Caco-2 (cell line): ENCODE measurements around the gene NFE2L2. TPM values are rescaled to one million over a fixed set of nuclear protein-coding genes. Genes with fewer than 3 reads are reported as not detected.

Experiments
- BruUV-seq: library from RNA; stranded (reverse); fragments of 400-500 nt; replicated peaks from 2 replicates; lab custom pipeline; 2021; lab: Mats Ljungman, UMichigan
- CTCF ChIA-PET: fragments of 300-600 bp; sonication (Branson Sonifier 250); formaldehyde crosslinking; loops from one replicate; lab custom pipeline; 2022; ENCODE audit warnings: antibody characterized with exemption; lab: Charles Lee
- POLR2A ChIA-PET: fragments of 300-600 bp; sonication (Branson Sonifier 250); formaldehyde crosslinking; loops from one replicate; lab custom pipeline; 2022; ENCODE audit warnings: antibody characterized with exemption; lab: Charles Lee
- DNase-seq, 2 experiments: peaks; one replicate each; pipeline versions ENCODE4 v3.0.0 to v3.0.0-alpha.2; 2020 to 2022
- H3K27me3 ChIP-seq: replicated peaks from 2 replicates; pipeline ENCODE4 v1.6.0; 2011; ENCODE audit warnings: low read length; ENCODE audit not compliant: control insufficient read depth, insufficient read depth
- H3K36me3 ChIP-seq: 2 replicates; pipeline ENCODE4 v1.5.1; 2011; ENCODE audit warnings: low read length; ENCODE audit not compliant: control insufficient read depth, insufficient read depth
- H3K4me1 ChIP-seq: fragments of 250-450 bp; sonication (Bioruptor Pico); 2 replicates; pipeline ENCODE4 v1.5.1; 2020; ENCODE audit warnings: mild to moderate bottlenecking
- H3K4me3 ChIP-seq: 2 replicates; pipeline ENCODE4 v1.5.1; 2011; ENCODE audit warnings: low read depth, mild to moderate bottlenecking, control low read depth, low read length
- H3K9me3 ChIP-seq: fragments of 250-450 bp; sonication (Bioruptor Pico); 2 replicates; pipeline ENCODE4 v1.5.1; 2020; ENCODE audit warnings: mild to moderate bottlenecking, moderate library complexity
- H3K27ac Mint-ChIP-seq: one replicate; pipeline ENCODE4 v1.8.0; 2022; ENCODE audit warnings: mixed read lengths; ENCODE audit not compliant: unreplicated experiment
- H3K27me3 Mint-ChIP-seq: one replicate; pipeline ENCODE4 v1.8.0; 2022; ENCODE audit warnings: mixed read lengths; ENCODE audit not compliant: insufficient read depth, unreplicated experiment
- H3K36me3 Mint-ChIP-seq: one replicate; pipeline ENCODE4 v1.8.0; 2022; ENCODE audit warnings: mild to moderate bottlenecking, mixed read lengths; ENCODE audit not compliant: insufficient read depth, unreplicated experiment
- H3K4me1 Mint-ChIP-seq: one replicate; pipeline ENCODE4 v1.8.0; 2022; ENCODE audit warnings: low read depth, mixed read lengths; ENCODE audit not compliant: unreplicated experiment
- H3K4me3 Mint-ChIP-seq: one replicate; pipeline ENCODE4 v1.8.0; 2022; ENCODE audit warnings: mild to moderate bottlenecking, moderate library complexity, mixed read lengths; ENCODE audit not compliant: unreplicated experiment
- H3K9me3 Mint-ChIP-seq: one replicate; pipeline ENCODE4 v1.8.0; 2022; ENCODE audit warnings: mixed read lengths; ENCODE audit not compliant: unreplicated experiment
- CTCF ChIP-seq, 2 experiments: fragments of 200-600 bp in 1 of 2; IDR thresholded peaks; 1 replicate in 1 of 2; 2 replicates in 1 of 2; pipeline versions ENCODE4 v1.5.1 to v1.8.0; 2011 to 2022; ENCODE audit warnings: antibody characterized with exemption in 1 of 2, control low read depth in 1 of 2, inconsistent platforms in 1 of 2, low read depth in 1 of 2, low read length in 1 of 2, mild to moderate bottlenecking in 1 of 2, moderate library complexity in 1 of 2; ENCODE audit not compliant: insufficient read depth in 1 of 2, severe bottlenecking in 1 of 2, unreplicated experiment in 1 of 2
- intact Hi-C: fragments of 100-400 bp; cut with micrococcal nuclease; formaldehyde crosslinking; loops from one replicate; pipeline ENCODE4 v1.10.0; 2022; ENCODE audit not compliant: unreplicated experiment
- total RNA-seq: library from RNA; stranded (reverse); gene quantifications from 2 replicates; pipeline ENCODE4 v1.2.3, GENCODE V29; 2022

Gene NFE2L2
- total RNA-seq, 1 experiment from 2014 or later, result 75.7 TPM

GRCh38 chr2:177232098-177232704, 32.3 kb downstream of the NFE2L2 start:
- CTCF ChIA-PET, result no interaction called here
- H3K4me3 Mint-ChIP-seq, result no peak overlapping the region
- peaks cover 90% of the 10 kb centered on the region for H3K36me3 Mint-ChIP-seq
- no peaks in the 10 kb centered on the region for H3K27me3 Mint-ChIP-seq
- H3K4me3 ChIP-seq, result no peak overlapping the region
- H3K9me3 ChIP-seq, result no peaks in the 10 kb centered on the region
- no peaks in the 10 kb centered on the region for H3K4me1 ChIP-seq
- POLR2A ChIA-PET, result interaction anchor here (1.1 kb wide), 1 partner anchor 32 kb away, joined by 4 read pairs; the partner anchor contains the start of gene NFE2L2
- H3K4me1 Mint-ChIP-seq, result peaks cover 5% of the 10 kb centered on the region
- H3K27ac Mint-ChIP-seq, result no peak overlapping the region
- H3K36me3 ChIP-seq, result peaks cover 10% of the 10 kb centered on the region
- DNase-seq, result no peak
- H3K27me3 ChIP-seq, result no peaks in the 10 kb centered on the region
- intact Hi-C loops, result no loop called here
- no TSS peak for BruUV-seq
- no peak for TF ChIP-seq CTCF (IDR thresholded peaks at IDR 0.05; ENCODE audit: insufficient read depth in 1 of 2, low read depth in 1 of 2, low read length in 1 of 2, severe bottlenecking in 1 of 2, unreplicated experiment in 1 of 2)
- H3K9me3 Mint-ChIP-seq, result no peaks in the 10 kb centered on the region

GRCh38 chr2:177231270-177231669, 33.3 kb downstream of the NFE2L2 start:
- Histone ChIP-seq H3K9me3 (no peaks in the 10 kb centered on the region), H3K4me3 (no peak overlapping the region), H3K27me3 (no peaks in the 10 kb centered on the region), H3K4me1 (no peaks in the 10 kb centered on the region), H3K36me3 (peaks cover 10% of the 10 kb centered on the region)
- no peak for DNase-seq
- intact Hi-C loops, result no loop called here
- BruUV-seq, result no TSS peak
- TF ChIP-seq CTCF (IDR thresholded peaks at IDR 0.05; ENCODE audit: insufficient read depth in 1 of 2, low read depth in 1 of 2, low read length in 1 of 2, severe bottlenecking in 1 of 2, unreplicated experiment in 1 of 2), result no peak
- ChIA-PET CTCF (no interaction called here), POLR2A (interaction anchor here (1.1 kb wide), 1 partner anchor 33 kb away, joined by 4 read pairs; the partner anchor contains the start of gene NFE2L2)
- no peak overlapping the region for H3K27ac Mint-ChIP-seq
- no peak overlapping the region for H3K4me3 Mint-ChIP-seq
- H3K9me3 Mint-ChIP-seq, result no peaks in the 10 kb centered on the region
- no peaks in the 10 kb centered on the region for H3K27me3 Mint-ChIP-seq
- H3K4me1 Mint-ChIP-seq, result peaks cover 5% of the 10 kb centered on the region
- peaks cover 94% of the 10 kb centered on the region for H3K36me3 Mint-ChIP-seq

GRCh38 chr2:177229442-177230242, 34.9 kb downstream of the NFE2L2 start:
- H3K36me3 Mint-ChIP-seq, result peaks cover 97% of the 10 kb centered on the region
- H3K27ac Mint-ChIP-seq, result no peak overlapping the region
- intact Hi-C loops, result no loop called here
- Histone ChIP-seq H3K36me3 (peaks cover 10% of the 10 kb centered on the region), H3K9me3 (no peaks in the 10 kb centered on the region), H3K27me3 (no peaks in the 10 kb centered on the region), H3K4me1 (no peaks in the 10 kb centered on the region), H3K4me3 (no peak overlapping the region)
- ChIA-PET CTCF (interaction anchor here (0.6 kb wide), 1 partner anchor 164 kb away, joined by 7 read pairs; no protein-coding TSS in a partner anchor), POLR2A (no interaction called here)
- no peaks in the 10 kb centered on the region for H3K27me3 Mint-ChIP-seq
- no peak for TF ChIP-seq CTCF (IDR thresholded peaks at IDR 0.05; ENCODE audit: insufficient read depth in 1 of 2, low read depth in 1 of 2, low read length in 1 of 2, severe bottlenecking in 1 of 2, unreplicated experiment in 1 of 2)
- BruUV-seq, result no TSS peak
- H3K4me3 Mint-ChIP-seq, result no peak overlapping the region
- peaks cover 5% of the 10 kb centered on the region for H3K4me1 Mint-ChIP-seq
- H3K9me3 Mint-ChIP-seq, result no peaks in the 10 kb centered on the region
- DNase-seq, result no peak
